GM19468 (cell line): ENCODE results near the gene GARIN5B.

Source experiments
- ATAC-seq: cut with Tn5 transposase; IDR thresholded peaks from one replicate; pipeline ENCODE4 v1.9.1; 2021; ENCODE audit warnings: mild to moderate bottlenecking, moderate library complexity, moderate number of reproducible peaks; ENCODE audit not compliant: unreplicated experiment; ENCODE audit errors: extremely low read depth

Gene GARIN5B

GRCh38 chr19:55389386-55390317, 26.6 kb upstream of the GARIN5B start:
- no peak for ATAC-seq

GRCh38 chr19:55387736-55388497, 24.9 kb upstream of the GARIN5B start:
- ATAC-seq: no peak

GRCh38 chr19:55386493-55386971, 23.5 kb upstream of the GARIN5B start:
- ATAC-seq: no peak

- ATAC-seq: peak; percentile 36
Measured at GRCh38 chr19:55385724-55386492, 22.8 kb upstream of the GARIN5B start, which contains the start of gene RPL28. RPL28 (plus strand) TSS chr19:55385932; CDS start chr19:55386358, 426 bp downstream.

GRCh38 chr19:55384920-55385723, 22.1 kb upstream of the GARIN5B start:
- ATAC-seq: peak; percentile 16

GRCh38 chr19:55384131-55384919, 21.3 kb upstream of the GARIN5B start, which contains the start of gene TMEM238:
TMEM238 (minus strand) TSS chr19:55384292; CDS start chr19:55384259, 33 bp downstream.
- no peak for ATAC-seq

GRCh38 chr19:55383279-55384130, 20.4 kb upstream of the GARIN5B start:
- ATAC-seq: no peak

- ATAC-seq: no peak
Measured at GRCh38 chr19:55382522-55383054, 19.5 kb upstream of the GARIN5B start.

- no peak for ATAC-seq
Measured at GRCh38 chr19:55382013-55382412, 19.0 kb upstream of the GARIN5B start.

- no peak for ATAC-seq
Measured at GRCh38 chr19:55379174-55379573, 16.1 kb upstream of the GARIN5B start.

- no peak for ATAC-seq
Measured at GRCh38 chr19:55377356-55378131, 14.5 kb upstream of the GARIN5B start.

GRCh38 chr19:55376241-55376933, 13.3 kb upstream of the GARIN5B start, which contains the start of gene TMEM190:
TMEM190 (plus strand) TSS chr19:55376826; CDS start chr19:55376854, 28 bp downstream.
- no peak for ATAC-seq

GRCh38 chr19:55373993-55374757, 11.1 kb upstream of the GARIN5B start:
- ATAC-seq: no peak

GRCh38 chr19:55373306-55373992, 10.4 kb upstream of the GARIN5B start:
- ATAC-seq: no peak
